SU-DHL-6 (cell line): ENCODE measurements around the gene KIF5C.

Experiments used
- H2AFZ ChIP-seq: fragments of 200-600 bp; sonication (generic); 2 replicates; pipeline ENCODE4 v1.6.1; 2014; ENCODE audit warnings: low read depth, mild to moderate bottlenecking, moderate library complexity, mixed read lengths, antibody characterized with exemption, low read length; ENCODE audit not compliant: severe bottlenecking
- H3F3A ChIP-seq: fragments of 200-600 bp; shearing (Covaris generic); 2 replicates; pipeline ENCODE4 v1.6.0; 2016; ENCODE audit warnings: antibody characterized with exemption, mild to moderate bottlenecking; ENCODE audit not compliant: insufficient read depth
- H3K27ac ChIP-seq: fragments of 200-600 bp; sonication (generic); 2 replicates; pipeline ENCODE4 v1.5.1; 2016; ENCODE audit warnings: low read depth, mild to moderate bottlenecking, low read length, moderate library complexity, mixed read lengths
- H3K27me3 ChIP-seq: fragments of 200-600 bp; sonication (generic), shearing (Covaris generic); 2 replicates; pipeline ENCODE4 v1.6.0; 2014; ENCODE audit warnings: mild to moderate bottlenecking, low read length
- H3K36me3 ChIP-seq: fragments of 200-600 bp; sonication (generic); 2 replicates; pipeline ENCODE4 v1.6.1; 2014; ENCODE audit warnings: mild to moderate bottlenecking, low read length, mixed read lengths
- H3K4me2 ChIP-seq: fragments of 300-600, 200-600 bp; shearing (Covaris generic), sonication (generic); 2 replicates; pipeline ENCODE4 v1.6.0; 2014; ENCODE audit warnings: low read length, low read depth, mild to moderate bottlenecking; ENCODE audit not compliant: poor library complexity, severe bottlenecking
- H3K4me3 ChIP-seq: fragments of 200-600 bp; sonication (generic); 2 replicates; pipeline ENCODE4 v1.5.1; 2014; ENCODE audit warnings: antibody characterized with exemption, low read length, mild to moderate bottlenecking, mixed read lengths; ENCODE audit not compliant: insufficient read depth, poor library complexity, severe bottlenecking
- H3K79me2 ChIP-seq: fragments of 200-600 bp; sonication (generic); 2 replicates; pipeline ENCODE4 v1.6.1; 2014; ENCODE audit warnings: mild to moderate bottlenecking, low read length, moderate library complexity; ENCODE audit not compliant: insufficient read depth
- H3K9ac ChIP-seq: fragments of 200-600 bp; sonication (generic); 2 replicates; pipeline ENCODE4 v1.7.0; 2014; ENCODE audit warnings: mild to moderate bottlenecking, low read length
- H3K9me2 ChIP-seq: fragments of 200-600 bp; sonication (generic); replicated peaks from 2 replicates; pipeline ENCODE4 v1.6.1; 2014; ENCODE audit warnings: low read length; ENCODE audit not compliant: insufficient read depth
- H3K9me3 ChIP-seq: fragments of 200-600 bp; sonication (generic); 2 replicates; pipeline ENCODE4 v1.6.1; 2014; ENCODE audit warnings: low read length, mixed read lengths; ENCODE audit not compliant: insufficient read depth
- H4K20me1 ChIP-seq: fragments of 200-600 bp; sonication (generic); 2 replicates; pipeline ENCODE4 v1.6.1; 2014; ENCODE audit warnings: low read depth, mild to moderate bottlenecking, antibody characterized with exemption, low read length, moderate library complexity, mixed read lengths
- CTCF ChIP-seq: fragments of 200-600 bp; sonication (generic); IDR thresholded peaks from one replicate; pipeline ENCODE4 v1.5.1; 2017; ENCODE audit warnings: antibody characterized with exemption, mild to moderate bottlenecking, low read length, moderate library complexity; ENCODE audit not compliant: insufficient read depth, poor library complexity, severe bottlenecking
- EZH2phosphoT487 ChIP-seq: fragments of 200-600 bp; sonication (generic), shearing (Covaris generic); conservative IDR thresholded peaks from 2 replicates; pipeline ENCODE4 v1.6.1; 2018; ENCODE audit warnings: mild to moderate bottlenecking, antibody characterized with exemption, low read length, moderate library complexity, mixed read lengths

KIF5C gene

DNA sequence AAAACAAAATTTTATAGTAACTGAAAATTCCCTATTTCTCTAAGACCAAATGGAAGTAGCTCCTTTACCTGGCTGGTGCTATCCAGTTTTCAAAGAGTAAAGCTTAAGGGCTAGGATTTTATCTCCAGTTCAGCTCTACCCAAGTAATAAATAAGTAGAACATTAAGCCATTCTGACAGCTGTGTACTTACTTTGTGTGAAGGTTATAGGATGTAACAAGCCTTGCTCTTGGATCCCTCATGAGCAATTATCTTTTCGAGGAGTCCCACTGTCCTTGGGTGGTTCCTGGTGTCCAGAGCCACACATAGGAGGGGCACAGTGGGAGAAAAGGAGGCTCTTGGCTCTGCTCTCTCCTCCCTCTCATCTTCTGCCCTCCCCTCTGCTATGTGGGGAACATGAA, 45.5 kb downstream of the KIF5C start:
- no peaks in the 10 kb centered on the region for H3F3A ChIP-seq
- no peak overlapping the region for H3K4me2 ChIP-seq
- no peaks in the 10 kb centered on the region for H4K20me1 ChIP-seq
- no peaks in the 10 kb centered on the region for H3K36me3 ChIP-seq
- no peaks in the 10 kb centered on the region for H3K9me2 ChIP-seq
- no peaks in the 10 kb centered on the region for H3K27me3 ChIP-seq
- no peak overlapping the region for H3K4me3 ChIP-seq
- no peak overlapping the region for H2AFZ ChIP-seq
- H3K79me2 ChIP-seq: no peaks in the 10 kb centered on the region
- no peak for TF ChIP-seq EZH2phosphoT487
- TF ChIP-seq CTCF: no peak
- H3K27ac ChIP-seq: no peak overlapping the region
- no peaks in the 10 kb centered on the region for H3K9me3 ChIP-seq
- H3K9ac ChIP-seq: no peak overlapping the region

DNA sequence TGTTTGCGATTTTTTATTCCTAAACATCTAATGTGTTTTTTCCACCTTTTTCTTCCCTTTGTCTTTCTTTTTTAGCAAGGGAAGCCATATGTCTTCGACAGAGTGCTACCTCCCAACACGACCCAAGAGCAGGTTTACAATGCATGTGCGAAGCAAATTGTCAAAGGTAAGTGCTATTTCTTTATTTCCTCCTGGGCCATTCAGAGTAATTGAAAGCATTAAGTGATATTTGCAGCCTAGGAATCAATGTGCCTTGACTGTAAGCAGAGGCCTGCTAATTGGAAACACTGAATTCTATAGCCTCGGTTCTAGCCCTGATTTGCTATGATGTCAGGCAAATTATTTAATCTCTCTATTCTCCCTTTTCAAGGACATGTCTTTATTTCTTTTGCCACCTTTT, 47.0 kb downstream of the KIF5C start:
- H3K4me3 ChIP-seq: no peak overlapping the region
- H3K27me3 ChIP-seq: no peaks in the 10 kb centered on the region
- H3K9me3 ChIP-seq: no peaks in the 10 kb centered on the region
- H4K20me1 ChIP-seq: no peaks in the 10 kb centered on the region
- no peaks in the 10 kb centered on the region for H3K36me3 ChIP-seq
- no peaks in the 10 kb centered on the region for H3K9me2 ChIP-seq
- no peak overlapping the region for H2AFZ ChIP-seq
- H3K4me2 ChIP-seq: no peak overlapping the region
- no peak overlapping the region for H3K9ac ChIP-seq
- TF ChIP-seq EZH2phosphoT487 (no peak), CTCF (no peak)
- H3K27ac ChIP-seq: no peak overlapping the region
- no peaks in the 10 kb centered on the region for H3K79me2 ChIP-seq
- no peaks in the 10 kb centered on the region for H3F3A ChIP-seq

- no peaks in the 10 kb centered on the region for H3K9me3 ChIP-seq
- H3K9me2 ChIP-seq: no peaks in the 10 kb centered on the region
- H3K9ac ChIP-seq: no peak overlapping the region
- no peaks in the 10 kb centered on the region for H3K79me2 ChIP-seq
- H3K4me3 ChIP-seq: no peak overlapping the region
- no peak for TF ChIP-seq CTCF
- no peak for TF ChIP-seq EZH2phosphoT487
- H4K20me1 ChIP-seq: no peaks in the 10 kb centered on the region
- H3K4me2 ChIP-seq: no peak overlapping the region
- H3K27ac ChIP-seq: no peak overlapping the region
- H3K36me3 ChIP-seq: no peaks in the 10 kb centered on the region
- H3F3A ChIP-seq: no peaks in the 10 kb centered on the region
- no peak overlapping the region for H2AFZ ChIP-seq
- H3K27me3 ChIP-seq: no peaks in the 10 kb centered on the region
These were observed 47.9 kb downstream of the KIF5C start for GRCh38 chr2:148922776-148923475.
